HL-60 (cell line): ENCODE results near the gene TBX5.

Source experiments
- DNase-seq, 2 experiments: peaks; one replicate each; pipeline ENCODE4 v3.0.0-alpha.2; 2010 to 2020; ENCODE audit warnings: low read depth in 1 of 2, low spot score in 1 of 2
- H3K27ac ChIP-seq: fragments of 250-450 bp; sonication (Bioruptor Pico); replicated peaks from 2 replicates; pipeline ENCODE4 v1.5.1; 2020; ENCODE audit warnings: mild to moderate bottlenecking, moderate library complexity
- H3K27me3 ChIP-seq: fragments of 250-450 bp; sonication (Bioruptor Pico); 2 replicates; pipeline ENCODE4 v1.5.1; 2021; ENCODE audit warnings: mild to moderate bottlenecking, moderate library complexity; ENCODE audit not compliant: insufficient read depth, poor library complexity, severe bottlenecking
- H3K4me3 ChIP-seq: replicated peaks from 2 replicates; pipeline ENCODE4 v1.5.1; 2011; ENCODE audit warnings: mild to moderate bottlenecking, control low read depth, low read length; ENCODE audit not compliant: insufficient read depth
- GABPA ChIP-seq: IDR thresholded peaks from 2 replicates; pipeline ENCODE4 v1.6.1; 2012; ENCODE audit warnings: low read depth
- POLR2AphosphoS5 ChIP-seq: IDR thresholded peaks from 2 replicates; pipeline ENCODE4 v1.6.1; 2012; ENCODE audit warnings: low read depth
- SPI1 ChIP-seq: IDR thresholded peaks from 2 replicates; pipeline ENCODE4 v1.6.1; 2012; ENCODE audit warnings: low read depth, mild to moderate bottlenecking, borderline replicate concordance
- TF ChIP-seq, protein P1 (sequence below): IDR thresholded peaks from one replicate; pipeline ENCODE4 v1.5.1; 2011; ENCODE audit warnings: low read length, control low read depth, inconsistent platforms; ENCODE audit not compliant: insufficient read depth
- TF ChIP-seq, protein P2 (sequence below): IDR thresholded peaks from 2 replicates; pipeline ENCODE4 v1.6.1; 2012; ENCODE audit warnings: low read depth; ENCODE audit not compliant: insufficient replicate concordance

Gene TBX5

GRCh38 chr12:114420182-114420943, 14.4 kb upstream of the TBX5 start:
- H3K27me3 ChIP-seq, result no peaks in the 10 kb centered on the region
- no peak overlapping the region for H3K27ac ChIP-seq

GRCh38 chr12:114416028-114416427, 10.1 kb upstream of the TBX5 start:
- DNase-seq, result no peak
- TF ChIP-seq, protein P1, sequence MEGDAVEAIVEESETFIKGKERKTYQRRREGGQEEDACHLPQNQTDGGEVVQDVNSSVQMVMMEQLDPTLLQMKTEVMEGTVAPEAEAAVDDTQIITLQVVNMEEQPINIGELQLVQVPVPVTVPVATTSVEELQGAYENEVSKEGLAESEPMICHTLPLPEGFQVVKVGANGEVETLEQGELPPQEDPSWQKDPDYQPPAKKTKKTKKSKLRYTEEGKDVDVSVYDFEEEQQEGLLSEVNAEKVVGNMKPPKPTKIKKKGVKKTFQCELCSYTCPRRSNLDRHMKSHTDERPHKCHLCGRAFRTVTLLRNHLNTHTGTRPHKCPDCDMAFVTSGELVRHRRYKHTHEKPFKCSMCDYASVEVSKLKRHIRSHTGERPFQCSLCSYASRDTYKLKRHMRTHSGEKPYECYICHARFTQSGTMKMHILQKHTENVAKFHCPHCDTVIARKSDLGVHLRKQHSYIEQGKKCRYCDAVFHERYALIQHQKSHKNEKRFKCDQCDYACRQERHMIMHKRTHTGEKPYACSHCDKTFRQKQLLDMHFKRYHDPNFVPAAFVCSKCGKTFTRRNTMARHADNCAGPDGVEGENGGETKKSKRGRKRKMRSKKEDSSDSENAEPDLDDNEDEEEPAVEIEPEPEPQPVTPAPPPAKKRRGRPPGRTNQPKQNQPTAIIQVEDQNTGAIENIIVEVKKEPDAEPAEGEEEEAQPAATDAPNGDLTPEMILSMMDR, result no peak
- TF ChIP-seq GABPA, result no peak
- TF ChIP-seq, protein P2, sequence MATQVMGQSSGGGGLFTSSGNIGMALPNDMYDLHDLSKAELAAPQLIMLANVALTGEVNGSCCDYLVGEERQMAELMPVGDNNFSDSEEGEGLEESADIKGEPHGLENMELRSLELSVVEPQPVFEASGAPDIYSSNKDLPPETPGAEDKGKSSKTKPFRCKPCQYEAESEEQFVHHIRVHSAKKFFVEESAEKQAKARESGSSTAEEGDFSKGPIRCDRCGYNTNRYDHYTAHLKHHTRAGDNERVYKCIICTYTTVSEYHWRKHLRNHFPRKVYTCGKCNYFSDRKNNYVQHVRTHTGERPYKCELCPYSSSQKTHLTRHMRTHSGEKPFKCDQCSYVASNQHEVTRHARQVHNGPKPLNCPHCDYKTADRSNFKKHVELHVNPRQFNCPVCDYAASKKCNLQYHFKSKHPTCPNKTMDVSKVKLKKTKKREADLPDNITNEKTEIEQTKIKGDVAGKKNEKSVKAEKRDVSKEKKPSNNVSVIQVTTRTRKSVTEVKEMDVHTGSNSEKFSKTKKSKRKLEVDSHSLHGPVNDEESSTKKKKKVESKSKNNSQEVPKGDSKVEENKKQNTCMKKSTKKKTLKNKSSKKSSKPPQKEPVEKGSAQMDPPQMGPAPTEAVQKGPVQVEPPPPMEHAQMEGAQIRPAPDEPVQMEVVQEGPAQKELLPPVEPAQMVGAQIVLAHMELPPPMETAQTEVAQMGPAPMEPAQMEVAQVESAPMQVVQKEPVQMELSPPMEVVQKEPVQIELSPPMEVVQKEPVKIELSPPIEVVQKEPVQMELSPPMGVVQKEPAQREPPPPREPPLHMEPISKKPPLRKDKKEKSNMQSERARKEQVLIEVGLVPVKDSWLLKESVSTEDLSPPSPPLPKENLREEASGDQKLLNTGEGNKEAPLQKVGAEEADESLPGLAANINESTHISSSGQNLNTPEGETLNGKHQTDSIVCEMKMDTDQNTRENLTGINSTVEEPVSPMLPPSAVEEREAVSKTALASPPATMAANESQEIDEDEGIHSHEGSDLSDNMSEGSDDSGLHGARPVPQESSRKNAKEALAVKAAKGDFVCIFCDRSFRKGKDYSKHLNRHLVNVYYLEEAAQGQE, result no peak
- no peak for TF ChIP-seq POLR2AphosphoS5
- TF ChIP-seq SPI1, result no peak
- H3K27me3 ChIP-seq, result peaks cover 37% of the 10 kb centered on the region
- H3K27ac ChIP-seq, result no peak overlapping the region
- no peak overlapping the region for H3K4me3 ChIP-seq

More at GRCh38 chr12:114420182-114420943, 14.4 kb upstream of the TBX5 start:
- no peak for DNase-seq
- no peak for TF ChIP-seq SPI1
- TF ChIP-seq, protein P1, result no peak
- no peak overlapping the region for H3K4me3 ChIP-seq

- H3K27ac ChIP-seq, result no peak overlapping the region
- DNase-seq, result no peak
- TF ChIP-seq GABPA, result no peak
- TF ChIP-seq SPI1, result no peak
- TF ChIP-seq, protein P2, result no peak
- TF ChIP-seq, protein P1, result no peak
- TF ChIP-seq POLR2AphosphoS5, result no peak
- no peak overlapping the region for H3K4me3 ChIP-seq
- H3K27me3 ChIP-seq, result peaks cover 41% of the 10 kb centered on the region
Measured at GRCh38 chr12:114415525-114415868, 9.6 kb upstream of the TBX5 start.
